DND-41 (cell line): Measurements from ENCODE around the gene SPC24.
"Not testable (repeated sequence)": the region's sequence is repeated elsewhere in the genome, so short reads cannot be mapped to it uniquely, and the experiment has no call there.

Source experiments
- ATAC-seq: fragments of 200-7000 bp; cut with Tn5 transposase; 3 replicates; pipeline ENCODE4 v1.9.1; 2021; ENCODE audit warnings: low read depth; ENCODE audit not compliant: insufficient read depth
- DNase-seq: peaks from one replicate; pipeline ENCODE4 v3.0.0-alpha.2; 2020
- H2AFZ ChIP-seq: 2 replicates; pipeline ENCODE4 v1.6.0; 2012; ENCODE audit warnings: low read depth, low read length
- H3K27ac ChIP-seq: 2 replicates; pipeline ENCODE4 v1.5.1; 2012; ENCODE audit warnings: low read length, inconsistent platforms
- H3K27me3 ChIP-seq: fragments of 200-600 bp; sonication (generic); 2 replicates; pipeline ENCODE4 v1.6.0; 2012; ENCODE audit warnings: low read length, mild to moderate bottlenecking, inconsistent platforms; ENCODE audit not compliant: insufficient read depth, poor library complexity
- H3K36me3 ChIP-seq: 2 replicates; pipeline ENCODE4 v1.5.1; 2012; ENCODE audit warnings: low read length, inconsistent platforms; ENCODE audit not compliant: insufficient read depth
- H3K4me1 ChIP-seq: 2 replicates; pipeline ENCODE4 v1.5.1; 2012; ENCODE audit warnings: mild to moderate bottlenecking, low read length; ENCODE audit not compliant: insufficient read depth
- H3K4me2 ChIP-seq: 2 replicates; pipeline ENCODE4 v1.6.0; 2012; ENCODE audit warnings: mild to moderate bottlenecking, moderate library complexity, low read length, inconsistent platforms; ENCODE audit not compliant: insufficient read depth
- H3K4me3 ChIP-seq, 2 experiments: fragments of 200-600 bp in 1 of 2; shearing (Covaris generic) in 1 of 2; 2 replicates each; pipeline ENCODE4 v1.5.1; 2012 to 2016; ENCODE audit warnings: inconsistent platforms in 2 of 2, low read length in 2 of 2, mild to moderate bottlenecking in 2 of 2, low read depth in 1 of 2, moderate library complexity in 1 of 2
- H3K79me2 ChIP-seq: 2 replicates; pipeline ENCODE4 v1.6.0; 2012; ENCODE audit warnings: low read length, inconsistent platforms; ENCODE audit not compliant: insufficient read depth
- H3K9ac ChIP-seq: 2 replicates; pipeline ENCODE4 v1.6.0; 2012; ENCODE audit warnings: low read depth, mild to moderate bottlenecking, inconsistent platforms, low read length, moderate library complexity
- H3K9me3 ChIP-seq: 2 replicates; pipeline ENCODE4 v1.5.1; 2012; ENCODE audit warnings: low read length, moderate library complexity, mild to moderate bottlenecking, inconsistent platforms; ENCODE audit not compliant: insufficient read depth, severe bottlenecking
- H4K20me1 ChIP-seq: 2 replicates; pipeline ENCODE4 v1.6.0; 2012; ENCODE audit warnings: low read length; ENCODE audit not compliant: insufficient read depth
- EZH2 ChIP-seq: IDR thresholded peaks from 3 replicates; pipeline ENCODE4 v1.6.1; 2012; ENCODE audit warnings: borderline replicate concordance, low read depth, mild to moderate bottlenecking, moderate library complexity, low read length, inconsistent platforms; ENCODE audit not compliant: severe bottlenecking
- TF ChIP-seq, protein P1 (sequence below): IDR thresholded peaks from 2 replicates; pipeline ENCODE4 v1.5.1; 2012; ENCODE audit warnings: borderline replicate concordance, low read length, moderate library complexity, mild to moderate bottlenecking; ENCODE audit not compliant: poor library complexity, severe bottlenecking; ENCODE audit errors: extremely low read depth

The SPC24 gene

DNA sequence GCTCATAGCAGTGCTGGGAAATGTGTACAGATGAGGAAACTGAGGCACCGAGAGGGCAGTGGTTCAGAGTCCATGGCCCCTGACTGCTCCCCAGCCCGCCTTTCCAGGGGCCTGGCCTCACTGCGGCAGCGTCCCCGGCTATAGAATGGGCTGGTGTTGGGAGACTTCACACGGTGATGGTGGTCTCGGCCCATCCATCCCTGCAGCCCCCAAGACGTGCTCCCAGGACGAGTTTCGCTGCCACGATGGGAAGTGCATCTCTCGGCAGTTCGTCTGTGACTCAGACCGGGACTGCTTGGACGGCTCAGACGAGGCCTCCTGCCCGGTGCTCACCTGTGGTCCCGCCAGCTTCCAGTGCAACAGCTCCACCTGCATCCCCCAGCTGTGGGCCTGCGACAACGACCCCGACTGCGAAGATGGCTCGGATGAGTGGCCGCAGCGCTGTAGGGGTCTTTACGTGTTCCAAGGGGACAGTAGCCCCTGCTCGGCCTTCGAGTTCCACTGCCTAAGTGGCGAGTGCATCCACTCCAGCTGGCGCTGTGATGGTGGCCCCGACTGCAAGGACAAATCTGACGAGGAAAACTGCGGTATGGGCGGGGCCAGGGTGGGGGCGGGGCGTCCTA, 50.5 kb downstream of the SPC24 start:
- H4K20me1 ChIP-seq: peaks cover 48% of the 10 kb centered on the region
- no peak overlapping the region for H3K4me2 ChIP-seq
- no peak for ATAC-seq
- H3K4me3 ChIP-seq: no peak overlapping the region
- H3K9me3 ChIP-seq: no peaks in the 10 kb centered on the region
- peaks cover 50% of the 10 kb centered on the region for H3K79me2 ChIP-seq
- H2AFZ ChIP-seq: no peak overlapping the region
- no peak for DNase-seq
- TF ChIP-seq, protein P1, sequence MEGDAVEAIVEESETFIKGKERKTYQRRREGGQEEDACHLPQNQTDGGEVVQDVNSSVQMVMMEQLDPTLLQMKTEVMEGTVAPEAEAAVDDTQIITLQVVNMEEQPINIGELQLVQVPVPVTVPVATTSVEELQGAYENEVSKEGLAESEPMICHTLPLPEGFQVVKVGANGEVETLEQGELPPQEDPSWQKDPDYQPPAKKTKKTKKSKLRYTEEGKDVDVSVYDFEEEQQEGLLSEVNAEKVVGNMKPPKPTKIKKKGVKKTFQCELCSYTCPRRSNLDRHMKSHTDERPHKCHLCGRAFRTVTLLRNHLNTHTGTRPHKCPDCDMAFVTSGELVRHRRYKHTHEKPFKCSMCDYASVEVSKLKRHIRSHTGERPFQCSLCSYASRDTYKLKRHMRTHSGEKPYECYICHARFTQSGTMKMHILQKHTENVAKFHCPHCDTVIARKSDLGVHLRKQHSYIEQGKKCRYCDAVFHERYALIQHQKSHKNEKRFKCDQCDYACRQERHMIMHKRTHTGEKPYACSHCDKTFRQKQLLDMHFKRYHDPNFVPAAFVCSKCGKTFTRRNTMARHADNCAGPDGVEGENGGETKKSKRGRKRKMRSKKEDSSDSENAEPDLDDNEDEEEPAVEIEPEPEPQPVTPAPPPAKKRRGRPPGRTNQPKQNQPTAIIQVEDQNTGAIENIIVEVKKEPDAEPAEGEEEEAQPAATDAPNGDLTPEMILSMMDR: no peak
- TF ChIP-seq EZH2: no peak
- no peak overlapping the region for H3K9ac ChIP-seq
- H3K36me3 ChIP-seq: peaks cover 93% of the 10 kb centered on the region
- no peaks in the 10 kb centered on the region for H3K27me3 ChIP-seq
- H3K27ac ChIP-seq: no peak overlapping the region
- H3K4me1 ChIP-seq: no peaks in the 10 kb centered on the region

DNA sequence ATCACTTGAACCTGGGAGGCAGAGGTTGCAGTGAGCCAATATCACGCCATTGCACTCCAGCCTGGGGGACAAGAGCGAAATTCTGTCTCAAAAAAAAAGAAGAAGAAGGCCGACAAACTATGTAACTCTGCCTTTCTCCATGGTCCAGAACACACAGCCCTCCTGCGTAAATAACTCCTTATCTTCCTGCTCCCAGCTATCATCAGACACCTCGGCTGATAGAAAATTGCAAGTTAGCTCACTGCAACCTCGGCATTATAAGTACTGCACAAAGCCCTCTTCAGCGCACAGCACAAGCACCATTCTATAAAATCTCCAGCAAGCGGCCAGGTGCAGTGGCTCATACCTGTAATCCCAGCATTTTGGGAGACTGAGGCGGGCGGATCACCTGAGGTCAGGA, 51.9 kb downstream of the SPC24 start:
- H3K4me3 ChIP-seq, H3K9me3 ChIP-seq, H2AFZ ChIP-seq, H3K4me2 ChIP-seq, H3K4me1 ChIP-seq, H3K9ac ChIP-seq, H3K27me3 ChIP-seq, H3K27ac ChIP-seq, ATAC-seq, DNase-seq: not testable (repeated sequence)
- H3K79me2 ChIP-seq: peaks cover 65% of the 10 kb centered on the region
- H3K36me3 ChIP-seq: peaks cover 93% of the 10 kb centered on the region
- peaks cover 54% of the 10 kb centered on the region for H4K20me1 ChIP-seq

DNA sequence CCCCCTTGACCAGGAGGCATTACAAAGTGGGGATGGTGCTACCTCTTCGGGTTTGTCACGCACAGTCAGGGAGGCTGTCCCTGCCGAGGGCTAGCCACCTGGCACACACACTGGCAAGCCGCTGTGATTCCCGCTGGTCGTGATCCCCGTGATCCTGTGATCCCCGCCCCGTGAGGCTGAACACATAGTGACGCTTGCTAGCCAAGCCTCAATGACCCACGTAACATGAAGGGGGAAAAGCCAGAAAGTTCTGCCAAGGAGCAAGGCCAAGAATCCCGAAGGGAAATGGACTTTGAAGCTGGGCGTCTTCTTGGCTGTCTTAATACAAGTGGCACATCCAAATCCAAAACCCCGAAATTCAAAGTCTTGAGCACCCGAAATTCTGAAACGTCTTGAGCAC, 52.6 kb downstream of the SPC24 start:
- Histone ChIP-seq H3K4me1 (no peaks in the 10 kb centered on the region), H3K27me3 (no peaks in the 10 kb centered on the region), H3K27ac (no peak overlapping the region), H3K9ac (no peak overlapping the region), H3K4me2 (no peak overlapping the region), H3K4me3 (no peak overlapping the region), H3K79me2 (peaks cover 70% of the 10 kb centered on the region), H3K36me3 (peaks cover 89% of the 10 kb centered on the region), H4K20me1 (peaks cover 58% of the 10 kb centered on the region), H3K9me3 (no peaks in the 10 kb centered on the region), H2AFZ (no peak overlapping the region)
- TF ChIP-seq, protein P1: no peak
- no peak for TF ChIP-seq EZH2
- no peak for DNase-seq
- no peak for ATAC-seq

DNA sequence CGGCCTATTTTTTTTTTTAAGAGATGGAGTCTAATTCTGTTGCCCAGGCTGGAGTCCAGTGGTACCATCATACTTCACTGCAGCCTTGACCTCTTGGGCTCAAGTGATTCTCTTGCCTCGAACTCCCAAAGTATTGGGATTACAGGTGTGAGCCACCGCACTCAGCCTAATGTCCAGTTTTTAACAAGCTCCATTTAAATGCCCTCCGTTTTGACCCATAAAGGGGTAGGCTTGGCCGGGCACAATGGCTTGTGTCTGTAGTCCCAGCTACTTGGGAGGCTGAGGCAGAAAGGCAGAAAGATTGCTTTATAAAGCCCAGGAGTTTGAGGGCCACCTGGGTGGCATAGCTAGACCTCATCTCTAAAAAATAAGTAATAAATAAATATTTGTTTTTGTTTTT, 54.5 kb downstream of the SPC24 start:
- Histone ChIP-seq H3K27me3 (no peaks in the 10 kb centered on the region), H4K20me1 (peaks cover 68% of the 10 kb centered on the region), H3K9me3 (no peaks in the 10 kb centered on the region), H3K36me3 (peaks cover 90% of the 10 kb centered on the region), H2AFZ (no peak overlapping the region), H3K4me3 (no peak overlapping the region), H3K27ac (no peak overlapping the region), H3K9ac (no peak overlapping the region), H3K4me2 (no peak overlapping the region), H3K79me2 (peaks cover 82% of the 10 kb centered on the region), H3K4me1 (0 out of 2 replicates have a peak, but pooled peaks cover 5% of the 10 kb centered on the region)
- DNase-seq (no peak), ATAC-seq (no peak)
- TF ChIP-seq, protein P1: no peak
- no peak for TF ChIP-seq EZH2
